ENCODE data around the gene TXNDC5. TPM values are rescaled to one million over a fixed set of nuclear protein-coding genes. Genes with fewer than 3 reads are reported as not detected.

TXNDC5 gene
- total and polyA plus RNA-seq, 4 donors: 50.2 to 273 (median 160) TPM

DNA sequence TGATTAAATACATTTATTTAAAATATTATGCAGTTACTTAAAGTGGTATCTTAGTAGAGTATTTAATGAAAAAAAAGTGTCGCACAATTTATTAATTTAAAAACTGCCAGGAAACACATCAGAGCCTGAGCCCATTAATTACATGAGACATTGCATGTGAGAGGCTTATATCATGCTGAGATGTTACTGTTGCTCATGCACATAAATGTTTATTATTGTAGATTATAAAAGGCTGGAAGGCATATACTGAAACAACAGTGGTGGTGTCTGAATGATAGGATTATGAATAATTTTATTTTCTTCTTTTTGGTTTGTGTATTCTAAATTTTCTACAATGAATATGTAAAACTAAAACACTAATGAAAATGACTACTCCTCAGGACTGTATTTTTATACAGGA, 45.7 kb upstream of the TXNDC5 start:
- 99% methylated on average over 1 of the region's 1 CpG for WGBS
- TF ChIP-seq HNF4G (IDR thresholded peaks at IDR 0.05) (no peak), MAX (IDR thresholded peaks at IDR 0.05) (no peak), ZBTB33 (IDR thresholded peaks at IDR 0.05) (no peak), REST (IDR thresholded peaks at IDR 0.05) (no peak), RAD21 (IDR thresholded peaks at IDR 0.05) (no peak), NR2F2 (IDR thresholded peaks at IDR 0.05) (no peak), RXRA (IDR thresholded peaks at IDR 0.05) (no peak), JUND (IDR thresholded peaks at IDR 0.05) (no peak), FOXA1 (IDR thresholded peaks at IDR 0.05) (no peak), SP1 (IDR thresholded peaks at IDR 0.05) (no peak), HNF4A (conservative IDR thresholded peaks at IDR 0.05) (no peak), TAF1 (conservative IDR thresholded peaks at IDR 0.05) (no peak), FOXA2 (IDR thresholded peaks at IDR 0.05) (no peak), EGR1 (IDR thresholded peaks at IDR 0.05; ENCODE audit: low read depth in 2 of 2) (no peak), YY1 (IDR thresholded peaks at IDR 0.05) (no peak), GABPA (IDR thresholded peaks at IDR 0.05 in 1 of 2, conservative IDR thresholded peaks at IDR 0.05 in 1 of 2) (no peak), CTCF (IDR thresholded peaks at IDR 0.05; ENCODE audit: low read depth, low read length, missing input control) (no peak)
- DNase-seq (ENCODE audit: low spot score): no peak
- Histone ChIP-seq H3K4me3 (ENCODE audit: low read depth in 1 of 3, low read length in 3 of 3) (no peak overlapping the region), H3K36me3 (ENCODE audit: control insufficient read depth in 4 of 4, insufficient read depth in 3 of 4, low read depth in 1 of 4, low read length in 3 of 4) (no peaks in the 10 kb centered on the region), H3K27ac (ENCODE audit: low read depth in 1 of 2, low read length in 2 of 2) (no peak overlapping the region), H3K4me1 (ENCODE audit: control insufficient read depth in 4 of 4, insufficient read depth in 4 of 4, low read length in 3 of 4) (no peaks in the 10 kb centered on the region), H3K9ac (ENCODE audit: low read depth in 1 of 2, low read length in 2 of 2) (no peak overlapping the region), H3K9me3 (ENCODE audit: control insufficient read depth in 4 of 4, low read length in 3 of 4) (no peaks in the 10 kb centered on the region), H3K27me3 (ENCODE audit: control insufficient read depth in 4 of 4, insufficient read depth in 4 of 4, low read length in 3 of 4) (no peaks in the 10 kb centered on the region)

Measured in liver (tissue), 9 donors.